Left lung (tissue), 10 donors: ENCODE data around the gene GDF3. TPM values are rescaled to one million over a fixed set of nuclear protein-coding genes. Genes with fewer than 3 reads are reported as not detected.

Source experiments
- ATAC-seq: fragments of 200-7000 bp; cut with Tn5 transposase; one replicate; pipeline ENCODE4 v1.9.1; 2020; ENCODE audit warnings: moderate library complexity
- DNase-seq, 4 donors: peaks; one replicate each; pipeline ENCODE4 v3.0.0-alpha.2; 2013 to 2020
- H3K27ac ChIP-seq, 2 donors: fragments of 200-600 bp; sonication (generic) in 1 of 2; one replicate each; pipeline versions ENCODE4 v1.5.0 to v1.8.0; 2020 to 2021
- H3K27me3 ChIP-seq, 2 donors: fragments of 200-600 bp; sonication (generic) in 1 of 2; one replicate each; pipeline versions ENCODE4 v1.5.0 to v1.8.0; 2020 to 2021
- H3K36me3 ChIP-seq, 2 donors: fragments of 200-600 bp; sonication (generic) in 1 of 2; one replicate each; pipeline versions ENCODE4 v1.5.0 to v1.8.0; 2020 to 2021
- H3K4me1 ChIP-seq, 2 donors: fragments of 200-600 bp; one replicate each; pipeline ENCODE4 v1.8.0; 2021
- H3K4me3 ChIP-seq, 2 donors: fragments of 200-600 bp; sonication (generic) in 1 of 2; one replicate each; pipeline versions ENCODE4 v1.5.0 to v1.8.0; 2020 to 2021; ENCODE audit warnings: mild to moderate bottlenecking in 1 of 2
- H3K9me3 ChIP-seq, 2 donors: fragments of 200-600 bp; sonication (generic) in 1 of 2; one replicate each; pipeline versions ENCODE4 v1.5.0 to v1.8.0; 2020 to 2021
- intact Hi-C, 2 donors: fragments of 100-400 bp; cut with DNase I; formaldehyde crosslinking; loops; one replicate each; pipeline versions ENCODE4 v1.11.2 to v1.14.2; 2022
- polyA plus RNA-seq, 6 donors: library from polyadenylated mRNA; unstranded; fragments of 120-200 nt; gene quantifications; one replicate each; pipeline ENCODE4 v1.2.1, GENCODE V29; 2013; ENCODE audit not compliant: insufficient read length in 6 of 6
- total RNA-seq, 2 donors: library from RNA; stranded (reverse); fragmentation: NEBNext Ultra II Directional; extraction: Animal tissue kit (Norgen Biotek cat#: 25700); gene quantifications; one replicate each; pipeline ENCODE4 v1.2.1, GENCODE V29; 2021
- TF ChIP-seq, protein P1 (sequence below), 2 donors: fragments of 200-600 bp; sonication (generic) in 1 of 2; IDR thresholded peaks; one replicate each; pipeline versions ENCODE4 v1.5.0 to v1.8.0; 2021; ENCODE audit warnings: antibody characterized with exemption in 2 of 2
- donor health status: DM: no; HTN: yes; CAD: no.
- donor health status: DM: no; HTN: no; CAD: no.

Gene GDF3
- total and polyA plus RNA-seq, 8 donors, result 0.52 TPM; not detected in 7

DNA sequence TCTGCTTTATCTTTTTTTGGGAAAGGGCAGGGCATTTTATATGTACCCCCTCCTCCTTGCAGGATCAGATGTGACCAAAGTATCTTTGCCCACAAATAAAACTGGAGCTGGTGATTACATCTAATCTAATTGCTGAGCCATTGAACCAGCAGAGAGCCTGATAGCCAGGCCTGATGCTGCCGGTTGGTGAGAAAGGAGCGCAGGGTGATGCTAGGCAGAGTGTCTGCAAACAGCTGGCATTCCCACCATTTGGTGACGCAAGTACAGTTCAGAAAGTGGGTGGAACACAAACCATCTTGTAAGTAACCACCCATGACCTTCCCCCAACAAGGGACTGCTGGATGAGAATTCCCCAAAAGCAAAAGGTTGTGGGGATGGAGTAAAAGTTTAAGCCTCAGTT lies 28.4 kb upstream of the GDF3 start:
- ATAC-seq (no peak), DNase-seq (no peak)
- Histone ChIP-seq H3K36me3 (no peaks in the 10 kb centered on the region), H3K4me1 (no peaks in the 10 kb centered on the region), H3K27ac (no peak overlapping the region), H3K4me3 (no peak overlapping the region), H3K9me3 (no peaks in the 10 kb centered on the region), H3K27me3 (peaks cover 0 to 21% of the 10 kb centered on the region in 2 donors)
- TF ChIP-seq, protein P1, sequence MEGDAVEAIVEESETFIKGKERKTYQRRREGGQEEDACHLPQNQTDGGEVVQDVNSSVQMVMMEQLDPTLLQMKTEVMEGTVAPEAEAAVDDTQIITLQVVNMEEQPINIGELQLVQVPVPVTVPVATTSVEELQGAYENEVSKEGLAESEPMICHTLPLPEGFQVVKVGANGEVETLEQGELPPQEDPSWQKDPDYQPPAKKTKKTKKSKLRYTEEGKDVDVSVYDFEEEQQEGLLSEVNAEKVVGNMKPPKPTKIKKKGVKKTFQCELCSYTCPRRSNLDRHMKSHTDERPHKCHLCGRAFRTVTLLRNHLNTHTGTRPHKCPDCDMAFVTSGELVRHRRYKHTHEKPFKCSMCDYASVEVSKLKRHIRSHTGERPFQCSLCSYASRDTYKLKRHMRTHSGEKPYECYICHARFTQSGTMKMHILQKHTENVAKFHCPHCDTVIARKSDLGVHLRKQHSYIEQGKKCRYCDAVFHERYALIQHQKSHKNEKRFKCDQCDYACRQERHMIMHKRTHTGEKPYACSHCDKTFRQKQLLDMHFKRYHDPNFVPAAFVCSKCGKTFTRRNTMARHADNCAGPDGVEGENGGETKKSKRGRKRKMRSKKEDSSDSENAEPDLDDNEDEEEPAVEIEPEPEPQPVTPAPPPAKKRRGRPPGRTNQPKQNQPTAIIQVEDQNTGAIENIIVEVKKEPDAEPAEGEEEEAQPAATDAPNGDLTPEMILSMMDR (IDR thresholded peaks at IDR 0.05), result no peak
- intact Hi-C loops, result no loop called here

DNA sequence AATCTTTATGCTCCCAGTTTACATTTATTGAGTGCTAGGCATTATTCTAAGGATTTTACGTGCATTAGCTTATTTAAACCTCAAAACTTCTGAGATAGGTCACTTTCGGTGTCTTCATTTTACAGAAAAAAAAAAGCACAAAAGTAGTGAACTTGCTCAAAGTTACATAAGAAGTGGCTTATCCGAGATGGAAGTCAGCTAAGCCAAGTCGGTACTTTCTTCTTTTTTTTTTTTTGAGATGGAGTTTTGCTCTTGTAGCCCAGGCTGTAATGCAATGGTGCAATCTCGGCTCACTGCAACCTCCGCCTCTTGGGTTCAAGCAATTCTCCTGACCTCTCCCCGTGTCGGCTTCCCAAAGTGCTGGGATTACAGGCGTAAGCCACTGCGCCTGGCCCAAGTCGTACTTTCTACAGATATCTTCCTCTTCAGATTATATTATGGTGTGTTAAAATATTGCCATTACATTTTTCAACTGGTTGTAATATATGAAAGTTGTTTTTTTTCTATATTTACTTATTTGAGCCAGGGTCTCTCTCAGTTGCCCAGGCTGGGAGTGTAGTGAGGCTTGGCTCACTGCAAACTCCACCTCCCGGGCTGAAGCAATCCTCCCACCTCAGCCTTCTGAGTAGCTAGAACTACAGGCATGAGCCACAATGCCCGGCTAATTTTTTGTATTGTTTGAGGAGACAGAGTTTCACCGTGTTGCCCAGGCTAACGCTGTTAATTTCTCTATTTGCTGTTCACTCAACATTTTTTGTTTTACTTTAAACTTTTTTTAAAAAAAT lies 24.6 kb upstream of the GDF3 start:
- Histone ChIP-seq H3K27me3 (peaks cover 0 to 21% of the 10 kb centered on the region in 2 donors), H3K36me3 (no peaks in the 10 kb centered on the region), H3K4me3 (no peak overlapping the region), H3K9me3 (no peaks in the 10 kb centered on the region), H3K27ac (no peak overlapping the region), H3K4me1 (no peaks in the 10 kb centered on the region)
- TF ChIP-seq, protein P1 (IDR thresholded peaks at IDR 0.05), result no peak
- intact Hi-C loops, result no loop called here
- no peak for DNase-seq
- no peak for ATAC-seq

DNA sequence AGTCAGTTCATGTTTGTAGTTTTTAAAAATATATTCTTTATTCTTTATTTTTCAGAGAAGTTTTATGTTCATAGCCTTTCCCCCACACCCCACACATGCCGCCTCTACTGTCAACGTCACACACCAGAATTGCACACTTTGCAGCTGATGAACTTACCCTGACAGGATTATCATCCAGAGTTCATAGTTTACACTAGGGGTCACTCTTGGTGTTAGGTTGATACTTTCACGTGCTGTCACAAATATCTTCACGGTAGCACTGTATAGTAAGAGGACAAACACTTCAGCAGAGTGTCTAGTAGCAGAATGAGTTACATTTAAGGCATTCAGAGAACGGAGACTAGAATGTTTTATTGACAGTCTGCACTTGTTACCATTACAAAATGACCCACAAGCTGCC lies 20.8 kb upstream of the GDF3 start:
- ATAC-seq, result peak; percentile 94
- Histone ChIP-seq H3K27me3 (peaks cover 0 to 19% of the 10 kb centered on the region in 2 donors), H3K9me3 (no peaks in the 10 kb centered on the region), H3K4me3 (no peak overlapping the region), H3K4me1 (no peaks in the 10 kb centered on the region), H3K36me3 (no peaks in the 10 kb centered on the region), H3K27ac (no peak overlapping the region)
- TF ChIP-seq, protein P1 (IDR thresholded peaks at IDR 0.05), result no peak
- peak in 1 of 4 donors; percentile 3 for DNase-seq
- intact Hi-C loops, result no loop called here

DNA sequence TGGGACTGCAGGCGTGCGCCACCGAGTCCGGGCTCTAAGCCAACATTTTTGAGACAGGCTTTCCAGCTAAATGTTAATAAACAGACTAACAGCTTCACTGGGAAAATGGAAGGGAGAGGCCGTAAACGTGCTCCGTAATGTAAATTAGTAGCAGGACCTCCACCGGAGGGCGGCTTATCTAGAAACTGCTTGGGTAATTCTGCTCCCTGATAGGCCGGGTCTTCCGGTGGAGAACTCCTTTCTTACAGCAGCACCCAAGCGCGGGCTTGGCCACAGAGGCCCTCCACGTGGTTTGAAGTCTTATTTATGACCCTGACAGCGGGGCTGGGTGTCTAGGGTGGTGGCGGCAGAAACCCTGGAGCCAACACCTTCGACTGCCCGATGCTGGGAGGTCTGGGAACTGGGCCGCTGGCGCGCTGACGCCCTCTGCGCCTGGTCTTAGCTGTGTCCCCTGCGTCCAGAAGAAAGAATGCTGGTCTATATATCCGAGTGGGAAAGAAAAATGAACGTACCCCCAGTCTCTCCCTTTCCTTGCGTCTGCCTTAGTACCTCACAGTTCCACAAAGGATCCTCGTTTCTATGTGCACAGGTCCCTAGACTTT lies 17.4 kb upstream of the GDF3 start:
- no peak overlapping the region for H3K27ac ChIP-seq
- intact Hi-C loops, result no loop called here
- no peaks in the 10 kb centered on the region for H3K4me1 ChIP-seq
- peaks cover 0 to 5% of the 10 kb centered on the region in 2 donors for H3K27me3 ChIP-seq
- H3K9me3 ChIP-seq, result no peaks in the 10 kb centered on the region
- H3K4me3 ChIP-seq, result no peak overlapping the region
- ATAC-seq (no peak), DNase-seq (no peak)
- TF ChIP-seq, protein P1 (IDR thresholded peaks at IDR 0.05), result no peak
- no peaks in the 10 kb centered on the region for H3K36me3 ChIP-seq

DNA sequence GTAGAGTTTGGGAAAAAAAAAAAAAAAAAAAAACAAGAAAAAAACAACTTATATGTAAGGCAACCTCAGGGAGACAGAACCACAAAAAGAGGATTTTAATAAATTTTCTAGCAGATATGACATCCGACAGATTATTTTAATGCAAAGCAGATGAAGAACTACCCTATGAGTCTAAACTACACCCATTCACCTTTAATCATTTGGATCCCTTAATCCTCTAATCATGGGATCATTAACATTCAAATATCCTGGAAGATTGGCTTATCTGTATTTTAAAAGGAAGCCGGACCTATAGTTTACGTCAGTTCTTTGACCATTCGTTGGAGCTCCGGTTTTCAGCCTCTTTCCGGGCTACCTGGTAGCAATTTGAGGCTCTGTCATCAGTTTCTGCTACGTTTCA lies 15.6 kb upstream of the GDF3 start, which contains the start of gene DPPA3:
TSS of gene DPPA3 (plus strand) at position 301 of the 400 bp plus-strand sequence. CDS start 138 bp downstream, outside the sequence.
- H3K27me3 ChIP-seq, result peaks cover 0 to 5% of the 10 kb centered on the region in 2 donors
- no peaks in the 10 kb centered on the region for H3K4me1 ChIP-seq
- DNase-seq (no peak), ATAC-seq (no peak)
- no peak within 1 kb of the TSS for H3K4me3 ChIP-seq
- H3K9me3 ChIP-seq, result no peaks in the 10 kb centered on the region
- no peak within 1 kb of the TSS for H3K27ac ChIP-seq
- H3K36me3 ChIP-seq, result no peaks in the 10 kb centered on the region
- TF ChIP-seq, protein P1 (IDR thresholded peaks at IDR 0.05), result no peak
- intact Hi-C loops, result no loop called here
